A673 (cell line): ENCODE data around the gene CCDC83. TPM values are rescaled to one million over a fixed set of nuclear protein-coding genes. Genes with fewer than 3 reads are reported as not detected.

ENCODE experiments used
- BruUV-seq: library from RNA; stranded (reverse); fragments of 400-500 nt; replicated peaks from 2 replicates; lab custom pipeline; 2021; lab: Mats Ljungman, UMichigan
- CTCF ChIA-PET: fragments of 300-600 bp; sonication (Branson Sonifier 250); formaldehyde crosslinking; loops from one replicate; lab custom pipeline; 2022; ENCODE audit warnings: antibody characterized with exemption; lab: Charles Lee
- POLR2A ChIA-PET: fragments of 300-600 bp; sonication (Branson Sonifier 250); formaldehyde crosslinking; loops from one replicate; lab custom pipeline; 2022; ENCODE audit warnings: antibody characterized with exemption; ENCODE audit not compliant: low non-redundant PET; lab: Charles Lee
- DNase-seq: peaks from one replicate; pipeline ENCODE4 v3.0.0-alpha.2; 2015; ENCODE audit warnings: low spot score
- H3K27ac ChIP-seq: fragments of 200-600 bp; sonication (generic); 2 replicates; pipeline ENCODE4 v1.5.1; 2016; ENCODE audit warnings: mixed run types, low read depth, mild to moderate bottlenecking, mixed read lengths, antibody characterized with exemption, low read length; ENCODE audit not compliant: poor library complexity, severe bottlenecking
- H3K27me3 ChIP-seq: fragments of 200-600 bp; sonication (generic); replicated peaks from 2 replicates; pipeline ENCODE4 v1.6.1; 2017; ENCODE audit warnings: mixed run types, low read depth, mild to moderate bottlenecking, mixed read lengths, antibody characterized with exemption, low read length; ENCODE audit not compliant: insufficient read depth, poor library complexity
- H3K36me3 ChIP-seq: fragments of 200-600 bp; sonication (generic); 2 replicates; pipeline ENCODE4 v1.6.1; 2016; ENCODE audit warnings: mixed run types, mild to moderate bottlenecking, mixed read lengths, antibody characterized with exemption, low read length; ENCODE audit not compliant: insufficient read depth, poor library complexity, severe bottlenecking
- H3K4me1 ChIP-seq: fragments of 200-600 bp; sonication (generic); 2 replicates; pipeline ENCODE4 v1.6.1; 2017; ENCODE audit warnings: mixed run types, mild to moderate bottlenecking, mixed read lengths, antibody characterized with exemption, low read length; ENCODE audit not compliant: insufficient read depth, poor library complexity, severe bottlenecking
- H3K4me3 ChIP-seq: fragments of 200-600 bp; sonication (generic); 2 replicates; pipeline ENCODE4 v1.5.1; 2016; ENCODE audit warnings: low read depth, mixed run types, mild to moderate bottlenecking, mixed read lengths, low read length; ENCODE audit not compliant: poor library complexity, severe bottlenecking
- H3K9me3 ChIP-seq: fragments of 200-600 bp; sonication (generic); 2 replicates; pipeline ENCODE4 v1.6.1; 2016; ENCODE audit warnings: mixed run types, low read depth, mild to moderate bottlenecking, mixed read lengths, antibody characterized with exemption, low read length; ENCODE audit not compliant: poor library complexity, severe bottlenecking
- EZH2 ChIP-seq: fragments of 200-600 bp; sonication (generic); IDR thresholded peaks from 2 replicates; pipeline ENCODE4 v1.6.1; 2017; ENCODE audit warnings: borderline replicate concordance, low read depth, mild to moderate bottlenecking, mixed read lengths, antibody characterized with exemption, low read length; ENCODE audit not compliant: poor library complexity, severe bottlenecking
- intact Hi-C: fragments of 100-400 bp; cut with micrococcal nuclease; formaldehyde crosslinking; loops from one replicate; pipeline ENCODE4 v1.10.0; 2022; ENCODE audit not compliant: unreplicated experiment
- total RNA-seq: library from RNA; stranded (reverse); gene quantifications from 2 replicates; pipeline ENCODE4 v1.2.3, GENCODE V29; 2021
- TF ChIP-seq, protein P1 (sequence below): fragments of 300-800, 200-600 bp; sonication (generic); conservative IDR thresholded peaks from 2 replicates; pipeline ENCODE4 v1.5.1; 2017; ENCODE audit warnings: low read depth, mild to moderate bottlenecking, antibody characterized with exemption, low read length, moderate library complexity, mixed read lengths

Gene CCDC83
- total RNA-seq, 1 experiment from 2014 or later: not detected

DNA sequence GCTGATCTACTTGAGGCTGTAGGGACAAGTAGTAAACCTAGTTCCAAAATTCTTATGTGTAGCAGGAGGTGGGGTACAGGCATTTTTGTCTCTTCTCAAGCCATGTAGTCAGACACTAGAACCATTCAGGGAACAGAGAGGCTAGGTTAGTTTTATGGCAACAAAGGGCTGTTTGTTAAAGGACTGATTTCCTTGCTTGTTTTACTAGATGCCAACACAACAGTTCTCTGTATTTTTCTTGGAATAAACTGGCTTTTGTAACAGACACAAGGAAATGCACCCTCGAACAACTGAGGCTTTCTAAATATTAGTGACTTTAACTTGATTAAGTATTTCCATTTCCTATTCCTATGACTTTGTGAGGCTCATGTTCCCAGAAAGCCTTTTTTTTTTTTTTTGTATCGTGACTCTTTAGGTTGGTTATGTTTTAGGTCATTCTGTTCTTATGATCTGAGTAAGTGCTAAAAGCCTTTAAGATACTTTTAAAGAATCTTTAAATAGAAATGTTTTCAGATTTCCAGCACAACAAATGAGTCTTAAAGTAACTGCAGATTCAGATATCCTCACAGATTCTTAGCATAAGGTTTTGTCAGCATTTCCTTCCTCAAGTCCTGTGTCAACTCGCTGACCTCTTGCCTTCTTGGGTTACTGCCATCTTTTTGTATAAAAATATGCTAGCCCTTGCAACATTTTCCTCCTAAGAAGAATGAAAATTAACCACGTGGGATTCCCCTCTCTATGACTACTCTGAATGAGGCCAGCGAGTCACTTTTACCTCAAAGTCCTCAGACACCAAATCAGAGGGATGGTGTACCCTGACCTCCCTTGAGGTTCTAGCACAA is 92.5 kb downstream of the CCDC83 start:
- Histone ChIP-seq H3K36me3 (no peaks in the 10 kb centered on the region), H3K27me3 (no peaks in the 10 kb centered on the region), H3K4me3 (no peak overlapping the region), H3K4me1 (no peaks in the 10 kb centered on the region), H3K27ac (no peak overlapping the region), H3K9me3 (no peaks in the 10 kb centered on the region)
- no TSS peak for BruUV-seq
- CTCF ChIA-PET: no interaction called here
- DNase-seq: no peak
- intact Hi-C loops: no loop called here
- TF ChIP-seq EZH2: no peak
- TF ChIP-seq, protein P1, sequence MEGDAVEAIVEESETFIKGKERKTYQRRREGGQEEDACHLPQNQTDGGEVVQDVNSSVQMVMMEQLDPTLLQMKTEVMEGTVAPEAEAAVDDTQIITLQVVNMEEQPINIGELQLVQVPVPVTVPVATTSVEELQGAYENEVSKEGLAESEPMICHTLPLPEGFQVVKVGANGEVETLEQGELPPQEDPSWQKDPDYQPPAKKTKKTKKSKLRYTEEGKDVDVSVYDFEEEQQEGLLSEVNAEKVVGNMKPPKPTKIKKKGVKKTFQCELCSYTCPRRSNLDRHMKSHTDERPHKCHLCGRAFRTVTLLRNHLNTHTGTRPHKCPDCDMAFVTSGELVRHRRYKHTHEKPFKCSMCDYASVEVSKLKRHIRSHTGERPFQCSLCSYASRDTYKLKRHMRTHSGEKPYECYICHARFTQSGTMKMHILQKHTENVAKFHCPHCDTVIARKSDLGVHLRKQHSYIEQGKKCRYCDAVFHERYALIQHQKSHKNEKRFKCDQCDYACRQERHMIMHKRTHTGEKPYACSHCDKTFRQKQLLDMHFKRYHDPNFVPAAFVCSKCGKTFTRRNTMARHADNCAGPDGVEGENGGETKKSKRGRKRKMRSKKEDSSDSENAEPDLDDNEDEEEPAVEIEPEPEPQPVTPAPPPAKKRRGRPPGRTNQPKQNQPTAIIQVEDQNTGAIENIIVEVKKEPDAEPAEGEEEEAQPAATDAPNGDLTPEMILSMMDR: no peak
- POLR2A ChIA-PET: no interaction called here

DNA sequence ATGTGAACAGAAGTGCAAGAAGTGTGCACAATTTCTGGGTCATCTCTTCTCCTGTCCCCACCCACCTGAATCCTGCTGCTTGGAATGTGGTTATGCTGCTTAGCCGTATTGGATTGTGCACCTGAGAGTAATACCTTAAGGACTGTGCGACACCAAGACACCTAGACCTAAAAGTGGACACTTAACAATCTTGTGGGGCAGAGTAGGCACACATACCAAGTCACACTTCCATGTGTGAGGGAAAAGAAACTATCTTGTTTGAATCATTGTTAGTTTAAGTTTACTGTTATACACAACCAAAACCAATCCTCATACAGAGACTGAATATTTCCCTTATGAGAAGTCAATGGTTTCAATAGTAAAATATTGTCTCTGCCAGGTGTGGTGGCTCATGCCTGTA is 93.7 kb downstream of the CCDC83 start:
- TF ChIP-seq, protein P1: no peak
- ChIA-PET POLR2A (no interaction called here), CTCF (interaction anchor here (0.7 kb wide), 1 partner anchor 20 kb away, joined by 3 read pairs; no protein-coding TSS in a partner anchor)
- intact Hi-C loops: no loop called here
- BruUV-seq: no TSS peak
- peaks cover 6% of the 10 kb centered on the region for H3K9me3 ChIP-seq
- no peaks in the 10 kb centered on the region for H3K36me3 ChIP-seq
- no peaks in the 10 kb centered on the region for H3K4me1 ChIP-seq
- no peak for DNase-seq
- no peak overlapping the region for H3K27ac ChIP-seq
- no peaks in the 10 kb centered on the region for H3K27me3 ChIP-seq
- no peak overlapping the region for H3K4me3 ChIP-seq

DNA sequence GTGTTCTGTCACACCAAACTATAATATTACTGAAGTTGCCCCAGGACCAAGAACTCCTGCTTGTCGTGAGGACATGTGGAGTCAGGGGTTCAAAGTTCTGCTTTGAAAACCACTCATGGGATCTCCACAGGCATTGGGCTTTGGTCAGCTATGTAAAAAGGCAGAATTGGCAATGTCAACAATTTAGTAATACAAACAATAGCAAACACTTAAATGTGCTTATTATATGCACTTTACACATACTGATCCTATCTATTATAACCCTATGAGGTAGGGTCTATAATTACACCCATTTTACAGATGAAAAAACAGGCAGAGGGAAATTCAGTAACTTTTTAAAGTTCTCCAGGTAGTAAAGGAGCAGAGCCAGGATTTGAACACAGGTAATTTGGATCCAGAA is 94.6 kb downstream of the CCDC83 start:
- Histone ChIP-seq H3K9me3 (peaks cover 6% of the 10 kb centered on the region), H3K27me3 (no peaks in the 10 kb centered on the region), H3K36me3 (no peaks in the 10 kb centered on the region), H3K4me3 (no peak overlapping the region), H3K27ac (no peak overlapping the region), H3K4me1 (no peaks in the 10 kb centered on the region)
- no peak for TF ChIP-seq EZH2
- TF ChIP-seq, protein P1: no peak
- no TSS peak for BruUV-seq
- ChIA-PET CTCF (no interaction called here), POLR2A (no interaction called here)
- DNase-seq: no peak
- intact Hi-C loops: no loop called here
